ENCODE data around the gene TANGO6. TPM values are rescaled to one million over a fixed set of nuclear protein-coding genes. Genes with fewer than 3 reads are reported as not detected.

TANGO6 gene
- total RNA-seq, 1 donor from 2014 or later: 12.8 TPM

- peaks cover 6% of the 10 kb centered on the region for H3K4me1 Mint-ChIP-seq
- Histone ChIP-seq H2AFZ (replicated peaks) (no peak overlapping the region), H3K9ac (no peak overlapping the region), H3F3A (ENCODE audit: low read depth) (no peaks in the 10 kb centered on the region), H4K20me1 (ENCODE audit: low read depth) (peaks cover 4% of the 10 kb centered on the region), H3K4me3 (no peak overlapping the region), H3K36me3 (no peaks in the 10 kb centered on the region), H3K27me3 (no peaks in the 10 kb centered on the region), H3K4me2 (no peak overlapping the region), H3K27ac (no peak overlapping the region), H3K4me1 (no peaks in the 10 kb centered on the region), H3K9me3 (ENCODE audit: low read depth) (no peaks in the 10 kb centered on the region), H3K79me2 (ENCODE audit: low read depth) (no peaks in the 10 kb centered on the region)
- no peaks in the 10 kb centered on the region for H3K36me3 Mint-ChIP-seq
- peaks cover 3% of the 10 kb centered on the region for H3K27me3 Mint-ChIP-seq (ENCODE audit: insufficient read depth, low read depth)
- no peak overlapping the region for H3K27ac Mint-ChIP-seq
- no peak overlapping the region for H3K4me3 Mint-ChIP-seq
- no peak for TF ChIP-seq EZH2phosphoT487 (IDR thresholded peaks at IDR 0.05)
- TF ChIP-seq EZH2 (IDR thresholded peaks at IDR 0.05): no peak
- TF ChIP-seq CTCF (IDR thresholded peaks at IDR 0.05): no peak
- DNase-seq (ENCODE audit: low spot score): no peak
- no peaks in the 10 kb centered on the region for H3K9me3 Mint-ChIP-seq
Measured at GRCh38 chr16:68894714-68895113, 51.4 kb downstream of the TANGO6 start.

GRCh38 chr16:68898026-68898425, 54.7 kb downstream of the TANGO6 start:
- H3K4me1 ChIP-seq: no peaks in the 10 kb centered on the region
- H3F3A ChIP-seq (ENCODE audit: low read depth): no peaks in the 10 kb centered on the region
- H3K27me3 Mint-ChIP-seq (ENCODE audit: insufficient read depth, low read depth): peaks cover 2% of the 10 kb centered on the region
- no peak overlapping the region for H3K9ac ChIP-seq
- no peaks in the 10 kb centered on the region for H3K36me3 ChIP-seq
- peaks cover 4% of the 10 kb centered on the region for H4K20me1 ChIP-seq (ENCODE audit: low read depth)
- H3K9me3 ChIP-seq (ENCODE audit: low read depth): no peaks in the 10 kb centered on the region
- peaks cover 15% of the 10 kb centered on the region for H3K4me1 Mint-ChIP-seq
- no peak overlapping the region for H3K27ac Mint-ChIP-seq
- H3K9me3 Mint-ChIP-seq: no peaks in the 10 kb centered on the region
- DNase-seq (ENCODE audit: low spot score): no peak
- no peak overlapping the region for H3K4me3 ChIP-seq
- no peaks in the 10 kb centered on the region for H3K79me2 ChIP-seq (ENCODE audit: low read depth)
- no peak overlapping the region for H3K27ac ChIP-seq
- H2AFZ ChIP-seq (replicated peaks): no peak overlapping the region
- TF ChIP-seq CTCF (IDR thresholded peaks at IDR 0.05) (no peak), EZH2phosphoT487 (IDR thresholded peaks at IDR 0.05) (no peak), EZH2 (IDR thresholded peaks at IDR 0.05) (no peak)
- H3K27me3 ChIP-seq: no peaks in the 10 kb centered on the region
- no peak overlapping the region for H3K4me3 Mint-ChIP-seq
- H3K36me3 Mint-ChIP-seq: no peaks in the 10 kb centered on the region
- no peak overlapping the region for H3K4me2 ChIP-seq

- H3K4me1 ChIP-seq: no peaks in the 10 kb centered on the region
- H3K27me3 Mint-ChIP-seq (ENCODE audit: insufficient read depth, low read depth): peaks cover 2% of the 10 kb centered on the region
- H3K4me2 ChIP-seq: no peak overlapping the region
- no peaks in the 10 kb centered on the region for H3K36me3 Mint-ChIP-seq
- no peaks in the 10 kb centered on the region for H3K79me2 ChIP-seq (ENCODE audit: low read depth)
- H3K27me3 ChIP-seq: no peaks in the 10 kb centered on the region
- DNase-seq (ENCODE audit: low spot score): no peak
- H3K27ac ChIP-seq: no peak overlapping the region
- peaks cover 4% of the 10 kb centered on the region for H4K20me1 ChIP-seq (ENCODE audit: low read depth)
- no peak overlapping the region for H2AFZ ChIP-seq (replicated peaks)
- H3K9me3 Mint-ChIP-seq: no peaks in the 10 kb centered on the region
- H3K27ac Mint-ChIP-seq: no peak overlapping the region
- H3K9me3 ChIP-seq (ENCODE audit: low read depth): no peaks in the 10 kb centered on the region
- no peaks in the 10 kb centered on the region for H3F3A ChIP-seq (ENCODE audit: low read depth)
- no peak overlapping the region for H3K4me3 ChIP-seq
- no peaks in the 10 kb centered on the region for H3K36me3 ChIP-seq
- H3K4me1 Mint-ChIP-seq: peaks cover 9% of the 10 kb centered on the region
- no peak overlapping the region for H3K9ac ChIP-seq
- TF ChIP-seq EZH2 (IDR thresholded peaks at IDR 0.05) (no peak), CTCF (IDR thresholded peaks at IDR 0.05) (no peak), EZH2phosphoT487 (IDR thresholded peaks at IDR 0.05) (no peak)
- H3K4me3 Mint-ChIP-seq: no peak overlapping the region
Measured at GRCh38 chr16:68900009-68900408, 56.7 kb downstream of the TANGO6 start.
